Thoracic aorta (tissue), 2 donors: ENCODE data around the gene S1PR3. TPM values are rescaled to one million over a fixed set of nuclear protein-coding genes. Genes with fewer than 3 reads are reported as not detected.

ENCODE experiments used
- ATAC-seq: fragments of 150-250 bp; one replicate; pipeline ENCODE4 v1.8.0; 2017; ENCODE audit warnings: low read depth; ENCODE audit not compliant: insufficient number of reproducible peaks, low FRiP score
- DNase-seq: peaks from one replicate; pipeline ENCODE4 v3.0.0-alpha.2; 2020; ENCODE audit warnings: low spot score
- H3K27ac ChIP-seq, 2 donors: fragments of 200-600 bp; sonication (generic); 1 replicate in 1 of 2; 2 replicates in 1 of 2; pipeline ENCODE4 v1.5.1; 2016; ENCODE audit warnings: mild to moderate bottlenecking in 2 of 2, moderate library complexity in 2 of 2
- H3K27me3 ChIP-seq: fragments of 200-600 bp; sonication (generic); replicated peaks from 2 replicates; pipeline ENCODE4 v1.6.0; 2016; ENCODE audit warnings: mild to moderate bottlenecking; ENCODE audit not compliant: insufficient read depth
- H3K36me3 ChIP-seq: fragments of 200-600 bp; sonication (generic); one replicate; pipeline ENCODE4 v1.5.1; 2016
- H3K4me1 ChIP-seq, 2 donors: fragments of 200-600 bp; sonication (generic); 1 replicate in 1 of 2; 2 replicates in 1 of 2; pipeline versions ENCODE4 v1.5.1 to v1.6.0; 2016; ENCODE audit warnings: low read depth in 2 of 2, mild to moderate bottlenecking in 1 of 2; ENCODE audit not compliant: control insufficient read depth in 1 of 2
- H3K4me3 ChIP-seq: fragments of 200-600 bp; sonication (generic); 2 replicates; pipeline ENCODE4 v1.5.1; 2016; ENCODE audit warnings: mild to moderate bottlenecking
- H3K9me3 ChIP-seq: fragments of 200-600 bp; sonication (generic); 2 replicates; pipeline ENCODE4 v1.5.1; 2016
- CTCF ChIP-seq: fragments of 200-600 bp; sonication (generic); IDR thresholded peaks from one replicate; pipeline ENCODE4 v1.5.1; 2019; ENCODE audit warnings: antibody characterized with exemption
- total RNA-seq, 2 donors: library from RNA; depleted of rRNA; stranded (reverse); fragments of >200 nt; gene quantifications; one replicate each; pipeline versions ENCODE4 v1.1.0 to v1.2.3, GENCODE V29; 2016

S1PR3 gene
- total RNA-seq, 2 donors from 2014 or later = 125 to 173 TPM

GRCh38 chr9:88949425-88949824, 41.8 kb upstream of the S1PR3 start:
- Histone ChIP-seq H3K27me3 (no peaks in the 10 kb centered on the region), H3K4me1 (no peaks in the 10 kb centered on the region), H3K4me3 (no peak overlapping the region), H3K27ac (no peak overlapping the region), H3K36me3 (no peaks in the 10 kb centered on the region), H3K9me3 (no peaks in the 10 kb centered on the region)
- no peak for DNase-seq
- no peak for TF ChIP-seq CTCF
- ATAC-seq = no peak

- Histone ChIP-seq H3K4me1 (no peaks in the 10 kb centered on the region), H3K4me3 (no peak overlapping the region), H3K27ac (no peak overlapping the region), H3K27me3 (no peaks in the 10 kb centered on the region), H3K9me3 (no peaks in the 10 kb centered on the region), H3K36me3 (no peaks in the 10 kb centered on the region)
- DNase-seq (no peak), ATAC-seq (no peak)
- TF ChIP-seq CTCF = no peak
Observed at GRCh38 chr9:88949961-88950340, 41.3 kb upstream of the S1PR3 start.

- ATAC-seq (no peak), DNase-seq (no peak)
- H3K9me3 ChIP-seq = no peaks in the 10 kb centered on the region
- H3K27ac ChIP-seq = no peak overlapping the region
- H3K27me3 ChIP-seq = no peaks in the 10 kb centered on the region
- no peak overlapping the region for H3K4me3 ChIP-seq
- H3K4me1 ChIP-seq = no peaks in the 10 kb centered on the region
- no peak for TF ChIP-seq CTCF
- H3K36me3 ChIP-seq = no peaks in the 10 kb centered on the region
Observed at GRCh38 chr9:88950341-88951154, 40.7 kb upstream of the S1PR3 start.

- no peak for DNase-seq
- TF ChIP-seq CTCF = no peak
- H3K27ac ChIP-seq = no peak overlapping the region
Observed at GRCh38 chr9:88951155-88951542, 40.1 kb upstream of the S1PR3 start.

GRCh38 chr9:88952086-88952615, 39.1 kb upstream of the S1PR3 start:
- Histone ChIP-seq H3K4me1 (no peaks in the 10 kb centered on the region), H3K36me3 (no peaks in the 10 kb centered on the region), H3K4me3 (no peak overlapping the region), H3K27me3 (no peaks in the 10 kb centered on the region), H3K27ac (no peak overlapping the region), H3K9me3 (no peaks in the 10 kb centered on the region)
- ATAC-seq (no peak), DNase-seq (no peak)
- no peak for TF ChIP-seq CTCF

More at GRCh38 chr9:88951155-88951542, 40.1 kb upstream of the S1PR3 start:
- ATAC-seq = no peak
- no peaks in the 10 kb centered on the region for H3K27me3 ChIP-seq
- no peaks in the 10 kb centered on the region for H3K36me3 ChIP-seq
- no peaks in the 10 kb centered on the region for H3K9me3 ChIP-seq
- no peaks in the 10 kb centered on the region for H3K4me1 ChIP-seq
- H3K4me3 ChIP-seq = no peak overlapping the region
